H1 (cell line): ENCODE results near the gene COL10A1. TPM values are rescaled to one million over a fixed set of nuclear protein-coding genes. Genes with fewer than 3 reads are reported as not detected.
A peak's percentile ranks its signal among the peaks of the same experiment; 100 is the strongest.

Experiments used
- CTCF ChIA-PET: fragments of 300-600 bp; sonication (Branson Sonifier 250); formaldehyde crosslinking; loops from one replicate; lab custom pipeline; 2021; ENCODE audit not compliant: partially characterized antibody; lab: Charles Lee
- POLR2A ChIA-PET: fragments of 300-600 bp; sonication (Branson Sonifier 250); formaldehyde crosslinking; loops from one replicate; lab custom pipeline; 2021; ENCODE audit warnings: inconsistent platforms; ENCODE audit not compliant: partially characterized antibody; lab: Charles Lee
- DNase-seq, 2 experiments: peaks; one replicate each; pipeline versions ENCODE4 v3.0.0 to v3.0.0-alpha.2; 2010 to 2022; ENCODE audit warnings: low spot score in 2 of 2, low read depth in 1 of 2, mixed read lengths in 1 of 2
- FAIRE-seq: peaks from 2 replicates; lab custom pipeline; 2011; peaks lifted over from hg19 to GRCh38; lab: Jason Lieb, UNC
- H2AFZ ChIP-seq: 2 replicates; pipeline ENCODE4 v1.8.1; 2012; ENCODE audit warnings: low read length, inconsistent platforms
- H2AK5ac ChIP-seq: 2 replicates; pipeline ENCODE4 v1.6.1; 2013; ENCODE audit warnings: low read depth, low read length
- H2BK120ac ChIP-seq: replicated peaks from 2 replicates; pipeline ENCODE3; 2013; ENCODE audit warnings: low read depth, low read length, inconsistent platforms
- H2BK12ac ChIP-seq: 2 replicates; pipeline ENCODE4 v1.6.1; 2013; ENCODE audit warnings: low read depth, low read length
- H2BK15ac ChIP-seq: 2 replicates; pipeline ENCODE4 v1.6.1; 2013; ENCODE audit warnings: low read length
- H2BK20ac ChIP-seq: 2 replicates; pipeline ENCODE4 v1.6.1; 2013; ENCODE audit warnings: low read length
- H2BK5ac ChIP-seq: 2 replicates; pipeline ENCODE4 v1.6.1; 2013; ENCODE audit warnings: low read depth, low read length
- H3K14ac ChIP-seq: 2 replicates; pipeline ENCODE4 v1.6.1; 2013; ENCODE audit warnings: inconsistent platforms; ENCODE audit not compliant: insufficient read length
- H3K18ac ChIP-seq: 2 replicates; pipeline ENCODE4 v1.6.1; 2013; ENCODE audit warnings: low read length; ENCODE audit errors: extremely low read depth
- H3K23ac ChIP-seq: 2 replicates; pipeline ENCODE4 v1.6.1; 2013; ENCODE audit warnings: inconsistent platforms; ENCODE audit not compliant: insufficient read length
- H3K23me2 ChIP-seq: 2 replicates; pipeline ENCODE4 v1.6.1; 2013; ENCODE audit warnings: low read depth, low read length
- H3K27ac ChIP-seq: 2 replicates; pipeline ENCODE4 v1.6.1; 2011; ENCODE audit warnings: low read depth, low read length, inconsistent platforms
- H3K27me3 ChIP-seq, 4 experiments: replicated peaks in 1 of 4; 1 replicate in 1 of 4; 2 replicates in 3 of 4; pipeline versions ENCODE4 v1.6.1 to v1.8.1; 2011 to 2013; ENCODE audit warnings: low read length in 3 of 4, mild to moderate bottlenecking in 3 of 4, inconsistent platforms in 2 of 4, mixed read lengths in 2 of 4, moderate library complexity in 1 of 4; ENCODE audit not compliant: control insufficient read depth in 3 of 4, insufficient read depth in 3 of 4; ENCODE audit errors: extremely low read depth in 1 of 4
- H3K36me3 ChIP-seq, 4 experiments: 2 replicates each; pipeline versions ENCODE4 v1.6.1 to v1.8.1; 2011 to 2013; ENCODE audit warnings: mild to moderate bottlenecking in 4 of 4, low read length in 3 of 4, moderate library complexity in 2 of 4, control low read depth in 1 of 4, inconsistent platforms in 1 of 4; ENCODE audit not compliant: insufficient read depth in 4 of 4, control insufficient read depth in 2 of 4
- H3K4ac ChIP-seq: replicated peaks from 2 replicates; pipeline ENCODE3; 2013; ENCODE audit warnings: low read length, low read depth, mixed read lengths, inconsistent platforms; ENCODE audit not compliant: insufficient read length
- H3K4me1 ChIP-seq, 4 experiments: replicated peaks in 1 of 4; 1 replicate in 1 of 4; 2 replicates in 3 of 4; pipeline versions ENCODE4 v1.6.1 to v1.8.1; 2011 to 2013; ENCODE audit warnings: low read length in 3 of 4, inconsistent platforms in 2 of 4, mixed read lengths in 1 of 4; ENCODE audit not compliant: insufficient read depth in 4 of 4, control insufficient read depth in 3 of 4
- H3K4me2 ChIP-seq, 2 experiments: 2 replicates each; pipeline versions ENCODE4 v1.6.1 to v1.8.1; 2011 to 2013; ENCODE audit warnings: low read depth in 2 of 2, low read length in 2 of 2, control low read depth in 1 of 2, inconsistent platforms in 1 of 2, mild to moderate bottlenecking in 1 of 2; ENCODE audit not compliant: insufficient read depth in 1 of 2
- H3K4me3 ChIP-seq, 4 experiments: fragments of 200-600, 300-600 bp in 1 of 4; sonication (generic), shearing (Covaris generic), sonication (Bioruptor Twin) in 1 of 4; 2 replicates each; pipeline versions ENCODE4 v1.5.1 to v1.8.1; 2011 to 2016; ENCODE audit warnings: low read length in 4 of 4, low read depth in 3 of 4, control low read depth in 2 of 4, inconsistent platforms in 2 of 4, mild to moderate bottlenecking in 2 of 4, mixed read lengths in 1 of 4, moderate library complexity in 1 of 4; ENCODE audit not compliant: insufficient read depth in 2 of 4; ENCODE audit errors: extremely low read depth in 1 of 4
- H3K56ac ChIP-seq: replicated peaks from 2 replicates; pipeline ENCODE3; 2013; ENCODE audit warnings: low read depth, mild to moderate bottlenecking, mixed read lengths, low read length, inconsistent platforms; ENCODE audit not compliant: insufficient read length
- H3K79me1 ChIP-seq: 2 replicates; pipeline ENCODE4 v1.6.1; 2013; ENCODE audit warnings: low read depth, low read length, control low read depth
- H3K79me2 ChIP-seq, 2 experiments: 2 replicates each; pipeline versions ENCODE4 v1.6.1 to v1.8.1; 2012 to 2013; ENCODE audit warnings: low read length in 2 of 2, mild to moderate bottlenecking in 2 of 2, inconsistent platforms in 1 of 2; ENCODE audit not compliant: insufficient read depth in 2 of 2, control insufficient read depth in 1 of 2
- H3K9ac ChIP-seq, 4 experiments: replicated peaks in 1 of 4; 1 replicate in 1 of 4; 2 replicates in 3 of 4; pipeline versions ENCODE4 v1.6.1 to v1.8.1; 2011 to 2013; ENCODE audit warnings: low read depth in 3 of 4, low read length in 3 of 4, control low read depth in 2 of 4, mild to moderate bottlenecking in 2 of 4, moderate library complexity in 2 of 4, inconsistent platforms in 1 of 4; ENCODE audit errors: extremely low read depth in 1 of 4
- H3K9me3 ChIP-seq, 2 experiments: 2 replicates each; pipeline versions ENCODE4 v1.6.1 to v1.8.1; 2012 to 2013; ENCODE audit warnings: mild to moderate bottlenecking in 2 of 2, moderate library complexity in 2 of 2, control low read depth in 1 of 2, inconsistent platforms in 1 of 2, low read depth in 1 of 2, low read length in 1 of 2, mixed read lengths in 1 of 2; ENCODE audit not compliant: insufficient read depth in 2 of 2
- H4K20me1 ChIP-seq, 2 experiments: replicated peaks in 1 of 2; 2 replicates each; pipeline versions ENCODE3 to v1.8.1; 2011 to 2013; ENCODE audit warnings: inconsistent platforms in 2 of 2, low read length in 2 of 2, mild to moderate bottlenecking in 1 of 2; ENCODE audit not compliant: insufficient read depth in 2 of 2, control insufficient read depth in 1 of 2
- H4K5ac ChIP-seq: 2 replicates; pipeline ENCODE4 v1.6.1; 2013; ENCODE audit warnings: low read length, low read depth, mixed read lengths, inconsistent platforms; ENCODE audit not compliant: insufficient read length
- H4K8ac ChIP-seq: 2 replicates; pipeline ENCODE4 v1.8.0; 2013; ENCODE audit warnings: mild to moderate bottlenecking, moderate library complexity, low read length, inconsistent platforms; ENCODE audit not compliant: insufficient read depth; ENCODE audit errors: extremely low read depth
- H4K91ac ChIP-seq: replicated peaks from 2 replicates; pipeline ENCODE3; 2013; ENCODE audit warnings: low read length, mixed read lengths, inconsistent platforms; ENCODE audit not compliant: insufficient read length
- ATF2 ChIP-seq: IDR thresholded peaks from 2 replicates; pipeline ENCODE4 v1.6.1; 2012; ENCODE audit warnings: low read length, inconsistent platforms
- CEBPB ChIP-seq: IDR thresholded peaks from 2 replicates; pipeline ENCODE4 v1.6.1; 2012; ENCODE audit warnings: low read depth, low read length
- CHD1 ChIP-seq: IDR thresholded peaks from 2 replicates; pipeline ENCODE4 v1.6.1; 2012; ENCODE audit warnings: low read depth, low read length, improper control_type of control experiment
- CTCF ChIP-seq, 3 experiments: IDR thresholded peaks; 1 replicate in 2 of 3; 2 replicates in 1 of 3; pipeline versions ENCODE4 v1.5.1 to v1.6.1; 2011; ENCODE audit warnings: low read length in 3 of 3, mild to moderate bottlenecking in 3 of 3, inconsistent platforms in 2 of 3, low read depth in 1 of 3, moderate library complexity in 1 of 3; ENCODE audit not compliant: insufficient read depth in 1 of 3; ENCODE audit errors: control extremely low read depth in 1 of 3
- POU5F1 ChIP-seq: IDR thresholded peaks from 2 replicates; pipeline ENCODE4 v1.6.1; 2011; ENCODE audit warnings: low read depth, mild to moderate bottlenecking, low read length, moderate library complexity
- SIN3A ChIP-seq, 2 experiments: IDR thresholded peaks in 1 of 2; conservative IDR thresholded peaks in 1 of 2; 2 replicates each; pipeline ENCODE4 v1.6.1; 2011 to 2012; ENCODE audit warnings: low read length in 2 of 2, improper control_type of control experiment in 1 of 2, low read depth in 1 of 2, mild to moderate bottlenecking in 1 of 2
- USF2 ChIP-seq: IDR thresholded peaks from 2 replicates; pipeline ENCODE4 v1.6.1; 2011; ENCODE audit warnings: low read length, improper control_type of control experiment
- WGBS, 2 experiments: shearing (Covaris generic) in 1 of 2; methylation state at CpG; one replicate each; pipeline versions ENCODE4 v1.1.6 to v1.1.7; 2013 to 2015; ENCODE audit warnings: low lambda C conversion rate in 2 of 2, mixed read lengths in 2 of 2, inconsistent platforms in 1 of 2, low coverage in 1 of 2, missing lambda C conversion rate in 1 of 2; ENCODE audit not compliant: insufficient replicate concordance in 2 of 2, insufficient coverage in 1 of 2, insufficient read length in 1 of 2; ENCODE audit errors: extremely low coverage in 1 of 2, missing lambda C conversion rate in 1 of 2; 5-methylcytosine and 5-hydroxymethylcytosine counted together
- polyA plus RNA-seq, 7 experiments: library from polyadenylated mRNA; depleted of rRNA in 3 of 7; stranded (reverse) in 5 of 7; unstranded in 2 of 7; fragments of >200 nt in 5 of 7; fragments of 200-250 nt in 2 of 7; gene quantifications; 1 replicate in 5 of 7; 2 replicates in 1 of 7; 4 replicates in 1 of 7; pipeline versions ENCODE4 v1.2.1 to v1.2.3, GENCODE V29; 2011 to 2013; ENCODE audit warnings: missing spikeins in 2 of 7, mixed read lengths in 2 of 7
- total RNA-seq: library from RNA; stranded (reverse); fragmentation: NEBNext Ultra II Directional; extraction: Animal tissue kit (Norgen Biotek cat#: 25700); gene quantifications from 2 replicates; pipeline ENCODE4 v1.2.1, GENCODE V29; 2021

COL10A1 gene
- total and polyA plus RNA-seq, 2 of the 8 experiments (the other 6 are each of a cell fraction or from before 2014, with no cell fraction given), result not detected

GRCh38 chr6:116074732-116075390 is 51.1 kb downstream of the COL10A1 start:
- H4K5ac ChIP-seq, result no peak overlapping the region
- 85% methylated on average over 2 of the region's 2 CpGs; no CpG with 5 or more reads in 1 of the 2 experiments for WGBS, 2 experiments
- H3K14ac ChIP-seq, result no peak overlapping the region
- no peaks in the 10 kb centered on the region for H3K9me3 ChIP-seq
- no peak overlapping the region for H3K18ac ChIP-seq
- no peak overlapping the region for H4K91ac ChIP-seq
- no peak overlapping the region for H3K23ac ChIP-seq
- H3K9ac ChIP-seq, result no peak overlapping the region
- H2BK20ac ChIP-seq, result no peak overlapping the region
- no peak for DNase-seq
- H2BK15ac ChIP-seq, result no peak overlapping the region
- H2AK5ac ChIP-seq, result no peak overlapping the region
- CTCF ChIA-PET, result no interaction called here
- FAIRE-seq, result no peak
- H3K27ac ChIP-seq, result no peak overlapping the region
- no peaks in the 10 kb centered on the region for H3K4me1 ChIP-seq
- no peak overlapping the region for H2BK12ac ChIP-seq
- no peak overlapping the region for H3K4me2 ChIP-seq
- no peak overlapping the region for H3K4ac ChIP-seq
- POLR2A ChIA-PET, result interaction anchor here (1.1 kb wide), 2 partner anchors 26 to 32 kb away, joined by 3 read pairs; partner anchors contain the start of gene NT5DC1
- H3K4me3 ChIP-seq, result no peak overlapping the region
- no peaks in the 10 kb centered on the region for H4K20me1 ChIP-seq
- no peak overlapping the region for H2BK120ac ChIP-seq
- H3K27me3 ChIP-seq, result peaks cover 0 to 1% (median 0%) of the 10 kb centered on the region in 4 experiments; a peak in 1 of 7 replicates
- no peaks in the 10 kb centered on the region for H3K79me2 ChIP-seq
- no peaks in the 10 kb centered on the region for H3K36me3 ChIP-seq
- no peak overlapping the region for H3K56ac ChIP-seq
- peak overlapping the region; percentile 42; the same call in 1 of the 2 replicates for H2AFZ ChIP-seq
- H4K8ac ChIP-seq, result no peak overlapping the region
- H3K79me1 ChIP-seq, result no peaks in the 10 kb centered on the region
- no peaks in the 10 kb centered on the region for H3K23me2 ChIP-seq
- no peak overlapping the region for H2BK5ac ChIP-seq
- TF ChIP-seq POU5F1 (no peak), CTCF (IDR thresholded peaks at IDR 0.05; ENCODE audit: control extremely low read depth in 1 of 3, insufficient read depth in 1 of 3, low read depth in 1 of 3, low read length in 3 of 3) (no peak), ATF2 (no peak), CEBPB (no peak), SIN3A (conservative IDR thresholded peaks at IDR 0.05 in 1 of 2, IDR thresholded peaks at IDR 0.05 in 1 of 2; ENCODE audit: low read depth in 1 of 2, low read length in 2 of 2) (no peak), CHD1 (no peak), USF2 (no peak)
